Astrocyte (in vitro differentiated cells and primary cell): ENCODE data around the gene SLC35F6. TPM values are rescaled to one million over a fixed set of nuclear protein-coding genes. Genes with fewer than 3 reads are reported as not detected.
"Not testable (repeated sequence)": the region's sequence is repeated elsewhere in the genome, so short reads cannot be mapped to it uniquely, and the experiment has no call there.

Experiments
- DNase-seq: peaks from one replicate; pipeline ENCODE4 v3.0.0-alpha.2; 2010; ENCODE audit warnings: low read depth
- FAIRE-seq: peaks from 2 replicates; lab custom pipeline; 2011; peaks lifted over from hg19 to GRCh38; lab: Jason Lieb, UNC
- H2AFZ ChIP-seq: 2 replicates; pipeline ENCODE4 v1.6.0; 2012; ENCODE audit warnings: low read depth, low read length, inconsistent platforms
- H3K27ac ChIP-seq: 2 replicates; pipeline ENCODE4 v1.5.1; 2011; ENCODE audit warnings: low read depth, low read length, inconsistent platforms
- H3K27me3 ChIP-seq: 2 replicates; pipeline ENCODE4 v1.6.0; 2011; ENCODE audit warnings: low read length, inconsistent platforms; ENCODE audit not compliant: insufficient read depth
- H3K36me3 ChIP-seq: 2 replicates; pipeline ENCODE4 v1.5.1; 2011; ENCODE audit warnings: low read length, inconsistent platforms; ENCODE audit not compliant: insufficient read depth
- H3K4me1 ChIP-seq: 2 replicates; pipeline ENCODE4 v1.5.1; 2011; ENCODE audit warnings: low read length, inconsistent platforms; ENCODE audit not compliant: insufficient read depth
- H3K4me2 ChIP-seq: 2 replicates; pipeline ENCODE4 v1.6.0; 2012; ENCODE audit warnings: low read length, inconsistent platforms
- H3K4me3 ChIP-seq: 2 replicates; pipeline ENCODE4 v1.5.1; 2011; ENCODE audit warnings: low read depth, mild to moderate bottlenecking, low read length, inconsistent platforms; ENCODE audit not compliant: insufficient read depth
- H3K79me2 ChIP-seq: 2 replicates; pipeline ENCODE4 v1.6.0; 2012; ENCODE audit warnings: mild to moderate bottlenecking, low read length, inconsistent platforms; ENCODE audit not compliant: insufficient read depth
- H3K9ac ChIP-seq: 2 replicates; pipeline ENCODE4 v1.6.0; 2012; ENCODE audit warnings: mild to moderate bottlenecking, low read length, inconsistent platforms
- H3K9me3 ChIP-seq: 2 replicates; pipeline ENCODE4 v1.5.1; 2012; ENCODE audit warnings: low read depth, mild to moderate bottlenecking, low read length, inconsistent platforms; ENCODE audit not compliant: insufficient read depth
- H4K20me1 ChIP-seq: 2 replicates; pipeline ENCODE4 v1.6.0; 2012; ENCODE audit warnings: low read length, inconsistent platforms; ENCODE audit not compliant: insufficient read depth
- H3K27ac Mint-ChIP-seq: one replicate; pipeline ENCODE4 v1.8.0; 2021; ENCODE audit warnings: mild to moderate bottlenecking, mixed read lengths; ENCODE audit not compliant: unreplicated experiment
- H3K27me3 Mint-ChIP-seq: one replicate; pipeline ENCODE4 v1.8.0; 2021; ENCODE audit warnings: low read depth, mixed read lengths; ENCODE audit not compliant: unreplicated experiment
- H3K36me3 Mint-ChIP-seq: one replicate; pipeline ENCODE4 v1.8.0; 2021; ENCODE audit warnings: low read depth, mixed read lengths; ENCODE audit not compliant: unreplicated experiment
- H3K4me1 Mint-ChIP-seq: one replicate; pipeline ENCODE4 v1.8.0; 2021; ENCODE audit warnings: low read depth, mixed read lengths; ENCODE audit not compliant: unreplicated experiment
- H3K4me3 Mint-ChIP-seq: one replicate; pipeline ENCODE4 v1.8.0; 2021; ENCODE audit warnings: mild to moderate bottlenecking, moderate library complexity, mixed read lengths; ENCODE audit not compliant: unreplicated experiment
- H3K9me3 Mint-ChIP-seq: one replicate; pipeline ENCODE4 v1.8.0; 2021; ENCODE audit warnings: mild to moderate bottlenecking, mixed read lengths; ENCODE audit not compliant: unreplicated experiment
- CTCF ChIP-seq: IDR thresholded peaks from 2 replicates; pipeline ENCODE4 v1.5.1; 2011; ENCODE audit warnings: low read depth, mild to moderate bottlenecking, inconsistent platforms, low read length, moderate library complexity; ENCODE audit not compliant: insufficient read depth
- EZH2 ChIP-seq: IDR thresholded peaks from 2 replicates; pipeline ENCODE4 v1.6.1; 2012; ENCODE audit warnings: mild to moderate bottlenecking, low read length, inconsistent platforms; ENCODE audit not compliant: insufficient read depth
- total RNA-seq: library from RNA; stranded (reverse); gene quantifications from 2 replicates; pipeline ENCODE4 v1.2.1, GENCODE V29; 2021

The SLC35F6 gene
- total RNA-seq, 1 donor from 2014 or later, result 41.9 TPM

DNA sequence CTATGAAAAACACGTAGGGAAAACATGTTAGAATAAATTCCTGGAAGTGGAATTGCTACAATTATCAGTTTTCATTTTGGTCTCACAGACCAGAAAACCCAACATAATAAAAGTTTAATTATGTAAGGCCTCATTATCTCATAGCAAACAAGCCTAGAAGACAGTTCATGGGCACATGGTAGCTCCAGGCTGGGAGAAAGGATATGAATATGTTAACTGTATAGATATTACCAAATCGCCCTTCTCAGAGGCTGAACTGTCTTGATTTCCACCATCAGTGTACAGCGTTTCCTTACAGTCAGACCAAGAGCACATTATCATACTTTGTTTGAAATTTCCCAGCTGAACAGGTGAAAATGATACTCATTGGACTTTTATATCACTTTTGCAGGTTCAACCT lies 17.1 kb upstream of the SLC35F6 start:
- H3K79me2 ChIP-seq, result no peaks in the 10 kb centered on the region
- no peaks in the 10 kb centered on the region for H3K4me1 ChIP-seq
- Mint-ChIP-seq H3K4me3 (no peak overlapping the region), H3K9me3 (peaks cover 4% of the 10 kb centered on the region), H3K27me3 (peaks cover 23% of the 10 kb centered on the region), H3K4me1 (peaks cover 4% of the 10 kb centered on the region), H3K27ac (no peak overlapping the region), H3K36me3 (no peaks in the 10 kb centered on the region)
- no peaks in the 10 kb centered on the region for H3K36me3 ChIP-seq
- H3K27me3 ChIP-seq, result no peaks in the 10 kb centered on the region
- no peaks in the 10 kb centered on the region for H3K9me3 ChIP-seq
- H4K20me1 ChIP-seq, result no peaks in the 10 kb centered on the region
- no peak overlapping the region for H3K4me3 ChIP-seq
- TF ChIP-seq EZH2 (no peak), CTCF (no peak)
- H3K9ac ChIP-seq, result no peak overlapping the region
- DNase-seq, result no peak
- H3K4me2 ChIP-seq, result no peak overlapping the region
- FAIRE-seq, result no peak
- no peak overlapping the region for H3K27ac ChIP-seq
- no peak overlapping the region for H2AFZ ChIP-seq

DNA sequence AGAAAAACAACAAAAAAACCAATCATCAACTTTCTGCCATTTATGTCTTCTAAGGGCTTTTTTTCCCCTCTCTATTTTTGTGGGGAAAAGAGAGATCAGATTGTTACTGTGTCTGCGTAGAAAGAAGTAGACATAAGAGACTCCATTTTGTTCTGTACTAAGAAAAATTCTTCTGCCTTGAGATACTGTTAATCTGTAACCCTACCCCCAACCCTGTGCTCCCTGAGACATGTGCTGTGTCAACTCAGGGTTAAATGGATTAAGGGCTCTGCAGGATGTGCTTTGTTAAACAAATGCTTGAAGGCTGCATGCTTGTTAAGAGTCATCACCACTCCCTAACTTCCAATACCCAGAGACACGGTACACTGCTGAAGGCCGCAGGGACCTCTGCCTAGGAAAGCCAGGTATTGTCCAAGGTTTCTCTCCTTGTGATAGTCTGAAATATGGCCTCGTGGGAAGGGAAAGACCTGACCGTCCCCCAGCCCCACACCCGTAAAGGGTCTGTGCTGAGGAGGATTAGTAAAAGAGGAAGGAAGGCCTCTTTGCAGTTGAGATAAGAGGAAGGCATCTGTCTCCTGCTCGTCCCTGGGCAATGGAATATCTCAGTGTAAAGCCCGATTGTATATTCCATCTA lies 14.2 kb upstream of the SLC35F6 start:
- H3K4me3 Mint-ChIP-seq, H3K27me3 ChIP-seq, H2AFZ ChIP-seq, H3K4me1 ChIP-seq, H3K79me2 ChIP-seq, H3K36me3 ChIP-seq, H3K9me3 ChIP-seq, H3K27me3 Mint-ChIP-seq, H3K4me2 ChIP-seq, H4K20me1 ChIP-seq, H3K4me3 ChIP-seq, H3K9me3 Mint-ChIP-seq, H3K9ac ChIP-seq, FAIRE-seq, H3K36me3 Mint-ChIP-seq, H3K27ac ChIP-seq, H3K4me1 Mint-ChIP-seq: not testable (repeated sequence)
- DNase-seq, result peak; percentile 10
- peak overlapping the region; percentile 91 for H3K27ac Mint-ChIP-seq

GRCh38 chr2:26750467-26750866 lies 13.6 kb upstream of the SLC35F6 start:
- not testable (repeated sequence) for H3K36me3 ChIP-seq, H3K4me2 ChIP-seq, H3K4me3 ChIP-seq, H3K36me3 Mint-ChIP-seq, H3K27ac ChIP-seq, H2AFZ ChIP-seq, DNase-seq, H3K4me3 Mint-ChIP-seq, H3K4me1 ChIP-seq, H3K9me3 Mint-ChIP-seq, H3K79me2 ChIP-seq, H3K9ac ChIP-seq, FAIRE-seq, H3K9me3 ChIP-seq, H3K27me3 Mint-ChIP-seq, H4K20me1 ChIP-seq, H3K4me1 Mint-ChIP-seq, H3K27me3 ChIP-seq
- peak overlapping the region; percentile 91 for H3K27ac Mint-ChIP-seq
